Activated CD8-positive, alpha-beta T cell treated with anti-CD3 and anti-CD28 coated beads for 36 hours (primary cell): Measurements from ENCODE around the gene CHST13. TPM values are rescaled to one million over a fixed set of nuclear protein-coding genes. Genes with fewer than 3 reads are reported as not detected.

Source experiments
- ATAC-seq: fragments of 200-7000 bp; cut with Tn5 transposase; one replicate; pipeline ENCODE4 v1.10.0; 2021; ENCODE audit warnings: mild to moderate bottlenecking, moderate library complexity
- CTCF ChIA-PET: fragments of 350-600 bp; sonication (Branson Sonifier 250); formaldehyde crosslinking; loops from one replicate; lab custom pipeline; 2021; ENCODE audit warnings: antibody characterized with exemption; lab: Charles Lee
- POLR2A ChIA-PET: fragments of 350-600 bp; sonication (Branson Sonifier 250); formaldehyde crosslinking; loops from one replicate; lab custom pipeline; 2021; ENCODE audit warnings: antibody characterized with exemption; lab: Charles Lee
- DNase-seq: peaks from one replicate; pipeline ENCODE4 v3.0.0-alpha.2; 2020
- H3K27ac Mint-ChIP-seq: one replicate; pipeline ENCODE4 v1.8.0; 2021; ENCODE audit warnings: mild to moderate bottlenecking, mixed read lengths
- H3K27me3 Mint-ChIP-seq: one replicate; pipeline ENCODE4 v1.8.0; 2021; ENCODE audit warnings: mixed read lengths
- H3K36me3 Mint-ChIP-seq: one replicate; pipeline ENCODE4 v1.8.0; 2021; ENCODE audit warnings: low read depth, mixed read lengths
- H3K4me1 Mint-ChIP-seq: one replicate; pipeline ENCODE4 v1.8.0; 2021; ENCODE audit warnings: low read depth, mixed read lengths
- H3K4me3 Mint-ChIP-seq: one replicate; pipeline ENCODE4 v1.8.0; 2021; ENCODE audit warnings: mild to moderate bottlenecking, moderate library complexity, mixed read lengths
- H3K9me3 Mint-ChIP-seq: one replicate; pipeline ENCODE4 v1.8.0; 2021; ENCODE audit warnings: mixed read lengths
- CTCF ChIP-seq: fragments of 200-600 bp; IDR thresholded peaks from one replicate; pipeline ENCODE4 v1.8.0; 2022; ENCODE audit warnings: antibody characterized with exemption, mild to moderate bottlenecking
- intact Hi-C: fragments of 100-400 bp; cut with micrococcal nuclease; formaldehyde crosslinking; loops from one replicate; pipeline ENCODE4 v1.10.0; 2022
- total RNA-seq, 2 experiments: library from RNA; stranded (reverse); gene quantifications; one replicate each; pipeline ENCODE4 v1.2.3, GENCODE V29; 2021

Gene CHST13
- total RNA-seq, 2 experiments from 2014 or later, result not detected

GRCh38 chr3:126519506-126520455 lies 4.2 kb upstream of the CHST13 start:
- Mint-ChIP-seq H3K36me3 (no peaks in the 10 kb centered on the region), H3K4me1 (no peaks in the 10 kb centered on the region), H3K9me3 (no peaks in the 10 kb centered on the region), H3K27me3 (peaks cover 8% of the 10 kb centered on the region), H3K4me3 (no peak overlapping the region), H3K27ac (no peak overlapping the region)
- POLR2A ChIA-PET, result no interaction called here
- intact Hi-C loops, result no loop called here
- ATAC-seq (no peak), DNase-seq (no peak)
- CTCF ChIA-PET, result no interaction called here
- TF ChIP-seq CTCF, result no peak

GRCh38 chr3:126521122-126521891 lies 2.6 kb upstream of the CHST13 start:
- Mint-ChIP-seq H3K9me3 (no peaks in the 10 kb centered on the region), H3K4me1 (no peaks in the 10 kb centered on the region), H3K4me3 (no peak overlapping the region), H3K27ac (no peak overlapping the region), H3K36me3 (no peaks in the 10 kb centered on the region), H3K27me3 (peaks cover 11% of the 10 kb centered on the region)
- ATAC-seq (no peak), DNase-seq (no peak)
- intact Hi-C loops, result no loop called here
- ChIA-PET CTCF (interaction anchor here (1.3 to 2.4 kb wide), 6 partner anchors 11 to 461 kb away, joined by 3 to 19 read pairs (median 5); partner anchors contain the start of gene PLXNA1), POLR2A (no interaction called here)
- TF ChIP-seq CTCF, result no peak

- Mint-ChIP-seq H3K4me1 (no peaks in the 10 kb centered on the region), H3K27me3 (peaks cover 11% of the 10 kb centered on the region), H3K27ac (no peak overlapping the region), H3K9me3 (no peaks in the 10 kb centered on the region), H3K4me3 (no peak overlapping the region), H3K36me3 (no peaks in the 10 kb centered on the region)
- POLR2A ChIA-PET, result no interaction called here
- CTCF ChIA-PET, result interaction anchor here (0.6 to 2.4 kb wide), 27 partner anchors 8 to 1025 kb away, joined by 3 to 19 read pairs (median 4); partner anchors contain the start of genes C3orf22 and PLXNA1
- ATAC-seq, result peak; percentile 35
- intact Hi-C loops, result no loop called here
- DNase-seq, result peak; percentile 47
- TF ChIP-seq CTCF, result peak; percentile 94
These were observed 1.6 kb upstream of the CHST13 start for GRCh38 chr3:126522363-126522788.

- Mint-ChIP-seq H3K36me3 (no peaks in the 10 kb centered on the region), H3K27me3 (peaks cover 11% of the 10 kb centered on the region), H3K27ac (no peak overlapping the region), H3K9me3 (no peaks in the 10 kb centered on the region), H3K4me1 (no peaks in the 10 kb centered on the region), H3K4me3 (peak overlapping the region; percentile 3)
- ChIA-PET POLR2A (no interaction called here), CTCF (no interaction called here)
- peak; percentile 18 for DNase-seq
- TF ChIP-seq CTCF, result no peak
- peak; percentile 34 for ATAC-seq
- intact Hi-C loops, result no loop called here
These were observed 554 bp downstream of the CHST13 start for GRCh38 chr3:126524429-126524988.
